GM19467 (cell line): ENCODE data around the gene TMEM89.

Experiments
- ATAC-seq: cut with Tn5 transposase; IDR thresholded peaks from one replicate; pipeline ENCODE4 v1.9.1; 2021; ENCODE audit warnings: mild to moderate bottlenecking, moderate library complexity; ENCODE audit not compliant: unreplicated experiment

Gene TMEM89

GRCh38 chr3:48621461-48621869 lies at the start of gene TMEM89:
TMEM89 (minus strand) TSS chr3:48621769; CDS start chr3:48621756, 13 bp downstream.
- ATAC-seq: no peak

- ATAC-seq: no peak
These were observed 43.4 kb upstream of the TMEM89 start for GRCh38 chr3:48664929-48665328.

GRCh38 chr3:48664313-48664644 lies 42.7 kb upstream of the TMEM89 start:
- no peak for ATAC-seq

- ATAC-seq: peak; percentile 83
These were observed 42.1 kb upstream of the TMEM89 start for GRCh38 chr3:48663489-48664312.

- ATAC-seq: no peak
These were observed 41.4 kb upstream of the TMEM89 start, which contains the start of gene CELSR3 for GRCh38 chr3:48662753-48663488. CELSR3 (minus strand) TSS chr3:48662886; CDS start chr3:48662634, 252 bp downstream.

GRCh38 chr3:48662145-48662752 lies 40.7 kb upstream of the TMEM89 start:
- ATAC-seq: no peak

- ATAC-seq: no peak
These were observed 40.1 kb upstream of the TMEM89 start for GRCh38 chr3:48661501-48662144.

GRCh38 chr3:48660800-48661400 lies 39.3 kb upstream of the TMEM89 start:
- ATAC-seq: no peak

- no peak for ATAC-seq
These were observed 35.3 kb upstream of the TMEM89 start for GRCh38 chr3:48656841-48657281.

GRCh38 chr3:48656061-48656840 lies 34.7 kb upstream of the TMEM89 start:
- ATAC-seq: no peak

GRCh38 chr3:48655606-48656005 lies 34.0 kb upstream of the TMEM89 start:
- no peak for ATAC-seq

- ATAC-seq: no peak
These were observed 33.5 kb upstream of the TMEM89 start for GRCh38 chr3:48655063-48655462.

- ATAC-seq: no peak
These were observed 31.6 kb upstream of the TMEM89 start for GRCh38 chr3:48652923-48653715.

GRCh38 chr3:48651771-48652170 lies 30.2 kb upstream of the TMEM89 start:
- ATAC-seq: no peak

- ATAC-seq: no peak
These were observed 29.2 kb upstream of the TMEM89 start for GRCh38 chr3:48650723-48651122.

- ATAC-seq: no peak
These were observed 26.8 kb upstream of the TMEM89 start for GRCh38 chr3:48648188-48648850.

- ATAC-seq: no peak
These were observed 26.1 kb upstream of the TMEM89 start for GRCh38 chr3:48647714-48648113.

- ATAC-seq: no peak
These were observed 23.6 kb upstream of the TMEM89 start for GRCh38 chr3:48644898-48645760.
